ENCODE measurements around the gene ZNF235.
"Not testable (repeated sequence)": the region's sequence is repeated elsewhere in the genome, so short reads cannot be mapped to it uniquely, and the experiment has no call there.

The ZNF235 gene

GRCh38 chr19:44258136-44258535 lies 46.7 kb downstream of the ZNF235 start:
- no peaks in the 10 kb centered on the region for H3K27me3 ChIP-seq
- H3K4me1 ChIP-seq = no peaks in the 10 kb centered on the region
- H3K27ac ChIP-seq = no peak overlapping the region
- intact Hi-C loops (cut with DNase I; ENCODE audit: low total_unique reads) = no loop called here
- TF ChIP-seq, protein P1, sequence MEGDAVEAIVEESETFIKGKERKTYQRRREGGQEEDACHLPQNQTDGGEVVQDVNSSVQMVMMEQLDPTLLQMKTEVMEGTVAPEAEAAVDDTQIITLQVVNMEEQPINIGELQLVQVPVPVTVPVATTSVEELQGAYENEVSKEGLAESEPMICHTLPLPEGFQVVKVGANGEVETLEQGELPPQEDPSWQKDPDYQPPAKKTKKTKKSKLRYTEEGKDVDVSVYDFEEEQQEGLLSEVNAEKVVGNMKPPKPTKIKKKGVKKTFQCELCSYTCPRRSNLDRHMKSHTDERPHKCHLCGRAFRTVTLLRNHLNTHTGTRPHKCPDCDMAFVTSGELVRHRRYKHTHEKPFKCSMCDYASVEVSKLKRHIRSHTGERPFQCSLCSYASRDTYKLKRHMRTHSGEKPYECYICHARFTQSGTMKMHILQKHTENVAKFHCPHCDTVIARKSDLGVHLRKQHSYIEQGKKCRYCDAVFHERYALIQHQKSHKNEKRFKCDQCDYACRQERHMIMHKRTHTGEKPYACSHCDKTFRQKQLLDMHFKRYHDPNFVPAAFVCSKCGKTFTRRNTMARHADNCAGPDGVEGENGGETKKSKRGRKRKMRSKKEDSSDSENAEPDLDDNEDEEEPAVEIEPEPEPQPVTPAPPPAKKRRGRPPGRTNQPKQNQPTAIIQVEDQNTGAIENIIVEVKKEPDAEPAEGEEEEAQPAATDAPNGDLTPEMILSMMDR (IDR thresholded peaks at IDR 0.05) = no peak
- peaks cover 13 to 100% (median 81%) of the 10 kb centered on the region in 3 donors for H3K9me3 ChIP-seq
- H3K36me3 ChIP-seq = peaks cover 0 to 59% (median 49%) of the 10 kb centered on the region in 3 donors
- no peak for DNase-seq
- H3K4me3 ChIP-seq = no peak overlapping the region

GRCh38 chr19:44255705-44256411 lies 49.0 kb downstream of the ZNF235 start:
- no peak overlapping the region for H3K27ac ChIP-seq
- no peak for DNase-seq
- H3K9me3 ChIP-seq = peaks cover 21 to 100% (median 82%) of the 10 kb centered on the region in 3 donors
- intact Hi-C loops (cut with DNase I; ENCODE audit: low total_unique reads) = no loop called here
- H3K4me3 ChIP-seq = no peak overlapping the region
- H3K4me1 ChIP-seq = no peaks in the 10 kb centered on the region
- TF ChIP-seq, protein P1 (IDR thresholded peaks at IDR 0.05) = no peak
- H3K36me3 ChIP-seq = peaks cover 0 to 62% (median 58%) of the 10 kb centered on the region in 3 donors
- H3K27me3 ChIP-seq = no peaks in the 10 kb centered on the region

DNA sequence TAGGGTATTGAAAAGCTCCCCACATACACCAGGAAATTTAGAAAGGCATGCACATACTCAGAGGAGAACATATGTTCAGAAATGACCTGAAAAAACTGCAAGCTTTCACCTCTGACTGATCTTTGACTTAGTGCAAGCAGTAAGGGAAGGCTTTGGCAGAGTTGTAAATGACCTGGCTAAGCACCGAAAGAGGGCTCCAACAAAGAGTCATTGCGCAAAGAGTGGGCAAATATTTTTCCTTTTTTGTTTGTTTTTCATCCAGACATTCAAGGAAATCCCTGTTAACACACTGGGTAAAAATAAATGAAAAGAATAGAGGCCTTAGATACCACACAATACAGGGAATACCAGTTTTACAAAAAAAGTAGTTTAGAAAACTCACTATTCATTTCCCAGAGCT lies 50.3 kb downstream of the ZNF235 start:
- TF ChIP-seq, protein P1 (IDR thresholded peaks at IDR 0.05) = no peak
- peaks cover 0 to 70% (median 62%) of the 10 kb centered on the region in 3 donors for H3K36me3 ChIP-seq
- H3K27me3 ChIP-seq = no peaks in the 10 kb centered on the region
- no peak overlapping the region for H3K4me3 ChIP-seq
- no peak overlapping the region for H3K27ac ChIP-seq
- peaks cover 28 to 100% (median 85%) of the 10 kb centered on the region in 3 donors for H3K9me3 ChIP-seq
- DNase-seq = no peak
- intact Hi-C loops (cut with DNase I; ENCODE audit: low total_unique reads) = no loop called here
- no peaks in the 10 kb centered on the region for H3K4me1 ChIP-seq

GRCh38 chr19:44253392-44253791 lies 51.4 kb downstream of the ZNF235 start:
- H3K36me3 ChIP-seq = peaks cover 0 to 82% (median 67%) of the 10 kb centered on the region in 3 donors
- H3K9me3 ChIP-seq = peaks cover 31 to 100% (median 93%) of the 10 kb centered on the region in 3 donors
- H3K4me3 ChIP-seq; H3K27ac ChIP-seq; intact Hi-C loops (cut with DNase I; ENCODE audit: low total_unique reads); H3K4me1 ChIP-seq; H3K27me3 ChIP-seq; DNase-seq: not testable (repeated sequence)

DNA sequence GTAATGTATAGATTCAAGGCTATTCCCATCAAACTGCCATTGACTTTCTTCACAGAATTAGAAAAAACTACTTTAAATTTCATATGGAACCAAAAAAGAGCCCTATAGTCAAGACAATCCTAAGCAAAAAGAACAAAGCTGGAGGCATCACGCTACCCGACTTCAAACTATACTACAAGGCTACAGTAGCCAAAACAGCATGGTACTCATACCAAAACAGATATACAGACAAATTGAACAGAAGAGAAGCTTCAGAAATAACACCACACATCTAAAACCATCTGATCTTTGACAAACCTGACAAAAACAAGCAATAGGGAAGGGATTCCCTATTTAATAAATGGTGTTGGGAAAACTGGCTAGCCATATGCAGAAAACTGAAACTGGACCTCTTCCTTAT lies 52.5 kb downstream of the ZNF235 start:
- DNase-seq; H3K27ac ChIP-seq; H3K27me3 ChIP-seq; intact Hi-C loops (cut with DNase I; ENCODE audit: low total_unique reads); H3K4me3 ChIP-seq; H3K4me1 ChIP-seq: not testable (repeated sequence)
- peaks cover 31 to 100% (median 94%) of the 10 kb centered on the region in 3 donors for H3K9me3 ChIP-seq
- H3K36me3 ChIP-seq = peaks cover 0 to 87% (median 72%) of the 10 kb centered on the region in 3 donors

DNA sequence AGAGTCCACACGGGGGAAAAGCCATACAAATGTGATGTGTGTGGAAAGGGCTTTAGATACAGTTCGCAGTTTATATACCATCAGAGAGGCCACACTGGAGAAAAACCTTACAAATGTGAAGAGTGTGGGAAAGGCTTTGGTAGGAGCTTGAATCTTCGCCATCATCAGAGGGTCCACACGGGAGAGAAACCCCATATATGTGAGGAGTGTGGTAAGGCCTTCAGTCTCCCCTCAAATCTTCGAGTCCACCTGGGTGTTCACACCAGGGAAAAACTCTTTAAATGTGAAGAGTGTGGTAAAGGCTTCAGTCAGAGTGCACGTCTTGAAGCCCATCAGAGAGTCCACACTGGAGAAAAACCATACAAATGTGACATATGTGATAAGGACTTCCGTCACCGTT lies 68.4 kb downstream of the ZNF235 start:
- no peak for DNase-seq
- Histone ChIP-seq H3K27me3 (no peaks in the 10 kb centered on the region), H3K4me1 (no peaks in the 10 kb centered on the region), H3K27ac (no peak overlapping the region), H3K9me3 (peaks cover 14 to 100% (median 90%) of the 10 kb centered on the region in 3 donors), H3K4me3 (no peak overlapping the region), H3K36me3 (peaks cover 81 to 96% (median 83%) of the 10 kb centered on the region in 3 donors)
- intact Hi-C loops (cut with DNase I; ENCODE audit: low total_unique reads) = no loop called here
- TF ChIP-seq, protein P1 (IDR thresholded peaks at IDR 0.05) = no peak

All from tibial artery (tissue), 4 donors.